Neutrophil (primary cell): ENCODE results near the gene SLC25A48.

Experiments
- H3K27ac ChIP-seq: fragments of 200-600 bp; sonication (generic); 2 replicates; pipeline ENCODE4 v1.5.1; 2016; ENCODE audit warnings: mild to moderate bottlenecking, moderate library complexity
- H3K27me3 ChIP-seq: fragments of 200-600 bp; sonication (generic); 2 replicates; pipeline ENCODE4 v1.6.0; 2016; ENCODE audit warnings: mild to moderate bottlenecking
- H3K36me3 ChIP-seq: fragments of 200-600 bp; sonication (generic); 2 replicates; pipeline ENCODE4 v1.5.1; 2017
- H3K4me1 ChIP-seq, 2 experiments: fragments of 200-600 bp in 1 of 2; sonication (generic) in 1 of 2; 1 replicate in 1 of 2; 2 replicates in 1 of 2; pipeline versions ENCODE4 v1.5.1 to v1.6.1; 2013 to 2016; ENCODE audit warnings: low read depth in 1 of 2, low read length in 1 of 2, mild to moderate bottlenecking in 1 of 2, moderate library complexity in 1 of 2; ENCODE audit not compliant: control insufficient read depth in 1 of 2, insufficient read depth in 1 of 2
- H3K4me3 ChIP-seq, 2 experiments: fragments of 200-600 bp in 1 of 2; sonication (generic) in 1 of 2; 1 replicate in 1 of 2; 2 replicates in 1 of 2; pipeline ENCODE4 v1.5.1; 2013 to 2016; ENCODE audit warnings: low read depth in 1 of 2, low read length in 1 of 2, mild to moderate bottlenecking in 1 of 2, moderate library complexity in 1 of 2
- H3K9me3 ChIP-seq: fragments of 200-600 bp; sonication (generic); 2 replicates; pipeline ENCODE4 v1.5.1; 2016
- TF ChIP-seq, protein P1 (sequence below): fragments of 200-600 bp; sonication (generic); IDR thresholded peaks from 2 replicates; pipeline ENCODE4 v1.5.1; 2016; ENCODE audit warnings: antibody characterized with exemption

SLC25A48 gene, protein sequence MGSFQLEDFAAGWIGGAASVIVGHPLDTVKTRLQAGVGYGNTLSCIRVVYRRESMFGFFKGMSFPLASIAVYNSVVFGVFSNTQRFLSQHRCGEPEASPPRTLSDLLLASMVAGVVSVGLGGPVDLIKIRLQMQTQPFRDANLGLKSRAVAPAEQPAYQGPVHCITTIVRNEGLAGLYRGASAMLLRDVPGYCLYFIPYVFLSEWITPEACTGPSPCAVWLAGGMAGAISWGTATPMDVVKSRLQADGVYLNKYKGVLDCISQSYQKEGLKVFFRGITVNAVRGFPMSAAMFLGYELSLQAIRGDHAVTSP

DNA sequence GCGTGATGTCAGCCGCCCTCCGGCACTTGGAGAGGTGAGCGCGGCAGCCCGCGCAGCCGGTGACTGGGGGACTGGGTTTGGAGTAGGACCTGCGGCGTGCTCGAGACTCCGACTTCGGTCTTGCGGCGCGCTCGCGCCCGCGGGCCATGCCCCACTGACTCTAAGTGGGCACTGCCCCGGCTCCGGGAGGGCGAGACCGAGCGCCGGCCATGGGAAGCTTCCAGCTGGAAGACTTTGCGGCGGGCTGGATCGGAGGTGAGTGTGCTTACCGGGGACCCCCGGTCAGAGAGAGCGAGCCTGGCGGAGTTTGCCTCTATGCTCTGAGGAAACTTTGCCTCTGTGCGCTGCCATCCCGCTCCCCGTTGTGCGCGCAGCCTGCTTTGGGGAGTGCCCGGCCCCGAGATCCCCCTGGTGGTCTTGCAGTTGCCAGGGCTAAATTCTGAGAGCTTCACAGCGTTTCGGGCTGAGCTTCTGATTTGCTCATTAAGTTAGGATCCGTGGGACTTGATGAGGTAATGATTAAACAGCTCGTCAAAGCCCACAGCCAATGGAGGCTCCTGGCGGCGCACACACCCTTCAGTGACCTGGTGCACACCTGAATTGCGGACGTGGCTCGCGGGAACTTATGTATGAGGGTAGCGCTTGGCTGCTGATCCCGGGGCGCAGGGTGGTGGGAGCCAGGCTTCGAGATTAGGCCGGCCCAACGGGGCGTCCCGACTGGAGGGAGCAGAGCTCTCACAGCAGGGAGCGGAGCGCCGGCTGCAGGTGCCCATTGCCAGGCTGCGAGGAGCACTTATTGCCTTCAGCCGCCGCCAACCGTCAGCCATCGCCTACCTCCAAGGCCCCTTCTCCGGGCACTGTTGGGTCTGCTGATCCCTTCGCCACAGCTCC is at the start of gene SLC25A48:
TSS of gene SLC25A48 (plus strand) at position 25 of the 891 bp plus-strand sequence. CDS start at position 210, 185 bp downstream.
- peaks cover 89% of the 10 kb centered on the region for H3K27me3 ChIP-seq
- no peaks in the 10 kb centered on the region for H3K4me1 ChIP-seq
- H3K4me3 ChIP-seq: no peak within 1 kb of the TSS

DNA sequence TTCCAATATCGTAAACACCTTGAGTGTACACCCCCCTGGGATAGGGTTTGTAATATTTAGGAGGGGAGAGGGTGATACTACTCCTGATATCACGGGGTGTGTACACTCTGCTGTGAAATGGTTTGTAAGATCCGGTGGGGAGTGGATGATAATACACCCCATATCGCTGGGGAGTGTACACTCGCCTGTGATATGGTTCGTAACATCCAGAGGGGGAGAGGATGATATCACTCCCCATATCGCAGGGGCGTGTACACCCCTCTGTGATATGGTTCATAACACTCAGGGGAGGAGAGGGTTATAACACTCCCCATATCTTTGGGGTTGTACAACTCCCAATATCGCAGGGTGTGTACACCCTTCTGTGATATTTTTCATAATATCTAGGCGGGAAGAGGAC is 33.8 kb upstream of the SLC25A48 start:
- no peaks in the 10 kb centered on the region for H3K4me1 ChIP-seq
- no peaks in the 10 kb centered on the region for H3K9me3 ChIP-seq
- H3K36me3 ChIP-seq: no peaks in the 10 kb centered on the region
- TF ChIP-seq, protein P1, sequence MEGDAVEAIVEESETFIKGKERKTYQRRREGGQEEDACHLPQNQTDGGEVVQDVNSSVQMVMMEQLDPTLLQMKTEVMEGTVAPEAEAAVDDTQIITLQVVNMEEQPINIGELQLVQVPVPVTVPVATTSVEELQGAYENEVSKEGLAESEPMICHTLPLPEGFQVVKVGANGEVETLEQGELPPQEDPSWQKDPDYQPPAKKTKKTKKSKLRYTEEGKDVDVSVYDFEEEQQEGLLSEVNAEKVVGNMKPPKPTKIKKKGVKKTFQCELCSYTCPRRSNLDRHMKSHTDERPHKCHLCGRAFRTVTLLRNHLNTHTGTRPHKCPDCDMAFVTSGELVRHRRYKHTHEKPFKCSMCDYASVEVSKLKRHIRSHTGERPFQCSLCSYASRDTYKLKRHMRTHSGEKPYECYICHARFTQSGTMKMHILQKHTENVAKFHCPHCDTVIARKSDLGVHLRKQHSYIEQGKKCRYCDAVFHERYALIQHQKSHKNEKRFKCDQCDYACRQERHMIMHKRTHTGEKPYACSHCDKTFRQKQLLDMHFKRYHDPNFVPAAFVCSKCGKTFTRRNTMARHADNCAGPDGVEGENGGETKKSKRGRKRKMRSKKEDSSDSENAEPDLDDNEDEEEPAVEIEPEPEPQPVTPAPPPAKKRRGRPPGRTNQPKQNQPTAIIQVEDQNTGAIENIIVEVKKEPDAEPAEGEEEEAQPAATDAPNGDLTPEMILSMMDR: no peak
- peaks cover 34% of the 10 kb centered on the region for H3K27me3 ChIP-seq
- H3K27ac ChIP-seq: no peak overlapping the region
- no peak overlapping the region for H3K4me3 ChIP-seq

More for the DNA sequence above, at the start of gene SLC25A48:
- Histone ChIP-seq H3K27ac (no peak within 1 kb of the TSS), H3K9me3 (no peaks in the 10 kb centered on the region), H3K36me3 (no peaks in the 10 kb centered on the region)
- TF ChIP-seq, protein P1: no peak

DNA sequence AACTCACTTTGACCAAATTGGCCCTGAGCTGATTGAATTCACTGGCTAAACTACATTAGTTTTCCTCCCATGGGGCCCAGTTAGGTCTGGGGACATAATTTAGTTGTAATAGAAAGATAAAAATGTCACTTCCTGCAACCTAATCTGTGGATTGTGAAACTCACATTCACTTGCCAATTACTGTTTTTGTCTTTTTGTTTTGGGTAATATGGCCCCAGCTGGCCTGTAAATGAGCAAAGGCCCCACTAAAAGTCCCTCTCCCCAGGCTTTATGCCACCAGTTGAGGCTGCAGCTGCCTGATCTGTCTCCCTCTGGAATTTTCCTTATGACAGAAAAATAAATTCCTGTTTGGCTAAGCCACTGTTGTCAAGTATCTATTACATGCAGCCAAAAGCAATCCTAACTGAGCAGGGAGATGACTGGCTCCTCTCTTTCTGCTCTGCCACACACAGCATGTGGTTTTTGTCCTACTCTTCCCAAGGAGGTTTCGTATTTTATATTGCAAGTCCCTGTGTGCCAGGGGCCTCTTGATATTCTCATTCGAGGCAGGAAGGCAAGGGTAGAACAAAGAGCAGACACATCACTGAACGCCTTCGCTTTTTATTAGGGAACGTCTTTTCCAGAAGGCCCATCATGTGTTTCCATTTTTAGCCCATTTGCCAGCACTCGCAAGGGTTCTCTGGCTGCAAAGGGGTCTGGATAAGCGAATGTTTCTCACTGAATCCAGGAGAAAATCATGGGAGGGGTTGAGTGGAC is 24.1 kb upstream of the SLC25A48 start:
- TF ChIP-seq, protein P1: no peak
- H3K4me1 ChIP-seq: no peaks in the 10 kb centered on the region
- H3K27me3 ChIP-seq: peaks cover 4% of the 10 kb centered on the region
- no peak overlapping the region for H3K4me3 ChIP-seq
- H3K27ac ChIP-seq: no peak overlapping the region
- H3K9me3 ChIP-seq: no peaks in the 10 kb centered on the region
- H3K36me3 ChIP-seq: no peaks in the 10 kb centered on the region

DNA sequence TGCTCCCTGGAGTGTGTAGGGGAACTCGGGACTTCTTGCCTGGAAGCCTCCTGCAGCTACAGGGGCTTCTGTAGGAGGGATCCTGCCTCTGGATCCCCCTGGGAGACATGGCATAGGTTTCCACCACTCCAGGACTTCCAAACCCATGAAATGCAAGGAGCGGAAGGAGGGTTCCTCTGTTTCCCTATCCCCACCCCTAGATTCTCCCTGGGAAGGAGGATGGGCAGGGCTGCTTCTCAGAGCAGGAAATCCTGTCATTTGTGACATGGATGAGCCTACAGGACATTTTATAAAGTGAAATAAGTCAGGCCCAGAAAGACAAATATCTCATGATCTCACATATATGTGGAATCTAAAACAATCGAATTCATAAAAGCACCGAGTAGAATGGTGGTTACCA is 23.5 kb upstream of the SLC25A48 start:
- Histone ChIP-seq H3K4me1 (no peaks in the 10 kb centered on the region), H3K27ac (no peak overlapping the region), H3K9me3 (no peaks in the 10 kb centered on the region), H3K36me3 (no peaks in the 10 kb centered on the region), H3K27me3 (peaks cover 4% of the 10 kb centered on the region), H3K4me3 (no peak overlapping the region)
- TF ChIP-seq, protein P1: no peak

DNA sequence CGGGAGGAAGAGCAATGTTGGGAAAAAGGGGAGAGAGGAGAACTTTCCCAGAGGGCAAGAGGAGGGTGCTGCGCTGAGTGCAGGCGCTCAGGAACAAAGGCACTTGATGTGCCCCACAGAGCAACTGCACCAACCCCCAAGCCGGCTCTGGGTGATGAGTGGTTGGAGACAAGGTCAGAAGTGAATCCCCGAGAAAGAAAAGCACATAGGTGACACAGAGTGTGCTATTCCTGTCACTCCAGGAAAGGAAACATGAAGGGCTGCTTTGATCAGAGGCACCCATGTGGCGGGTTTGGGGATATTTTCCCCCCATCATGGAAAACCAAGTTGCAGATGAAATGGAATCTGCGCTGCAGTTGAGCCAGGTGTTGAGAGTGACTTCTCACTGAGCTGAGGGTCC is 20.7 kb upstream of the SLC25A48 start:
- no peak overlapping the region for H3K27ac ChIP-seq
- H3K9me3 ChIP-seq: no peaks in the 10 kb centered on the region
- TF ChIP-seq, protein P1: no peak
- H3K4me1 ChIP-seq: no peaks in the 10 kb centered on the region
- H3K36me3 ChIP-seq: no peaks in the 10 kb centered on the region
- H3K27me3 ChIP-seq: peaks cover 20% of the 10 kb centered on the region
- no peak overlapping the region for H3K4me3 ChIP-seq
